Spleen (tissue), 7 donors: ENCODE data around the gene AGBL1.
"Not testable (repeated sequence)": the region's sequence is repeated elsewhere in the genome, so short reads cannot be mapped to it uniquely, and the experiment has no call there.

Experiments
- POLR2A ChIP-seq, 3 donors: fragments of 450-650 bp; IDR thresholded peaks; one replicate each; pipeline ENCODE4 v1.5.1; 2017; ENCODE audit warnings: antibody characterized with exemption in 3 of 3, mild to moderate bottlenecking in 1 of 3
- TF ChIP-seq, protein P1 (sequence below), 11 experiments: fragments of 200-600 bp in 7 of 11; fragments of 450-650 bp in 4 of 11; sonication (generic) in 4 of 11; IDR thresholded peaks in 8 of 11; conservative IDR thresholded peaks in 3 of 11; 1 replicate in 7 of 11; 2 replicates in 4 of 11; pipeline versions ENCODE4 v1.4.0 to v1.8.0; 2016 to 2021; ENCODE audit warnings: antibody characterized with exemption in 11 of 11, inconsistent platforms in 4 of 11, mild to moderate bottlenecking in 1 of 11
- donor health status: DM: no; HTN: no; CAD: no; lungs with moderate emphysema.
- donor health status: DM: no; HTN: no; CAD: no.
- donor health status: DM: no; HTN: no; CAD: no.

DNA sequence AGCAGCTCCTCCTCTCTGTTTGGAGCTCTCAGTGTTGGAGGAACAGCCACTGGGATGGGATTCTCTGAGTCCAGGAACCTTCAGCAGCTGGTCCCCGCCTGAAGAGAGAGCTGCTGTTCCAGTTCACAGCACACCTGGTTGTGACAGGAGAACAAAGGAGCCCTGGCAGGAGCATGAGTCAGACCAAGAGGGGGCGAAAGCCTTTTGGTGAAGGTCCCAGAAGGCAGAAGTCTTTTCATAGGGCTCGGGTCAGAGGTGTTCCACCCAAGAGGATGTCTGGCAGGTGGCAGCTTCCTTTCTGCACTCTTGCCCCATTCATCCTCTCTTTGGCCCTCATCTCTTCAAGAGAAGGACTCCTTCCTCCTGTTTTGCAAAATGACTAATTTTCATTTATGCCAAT is 799.2 kb downstream of the AGBL1 start:
- TF ChIP-seq, protein P1, sequence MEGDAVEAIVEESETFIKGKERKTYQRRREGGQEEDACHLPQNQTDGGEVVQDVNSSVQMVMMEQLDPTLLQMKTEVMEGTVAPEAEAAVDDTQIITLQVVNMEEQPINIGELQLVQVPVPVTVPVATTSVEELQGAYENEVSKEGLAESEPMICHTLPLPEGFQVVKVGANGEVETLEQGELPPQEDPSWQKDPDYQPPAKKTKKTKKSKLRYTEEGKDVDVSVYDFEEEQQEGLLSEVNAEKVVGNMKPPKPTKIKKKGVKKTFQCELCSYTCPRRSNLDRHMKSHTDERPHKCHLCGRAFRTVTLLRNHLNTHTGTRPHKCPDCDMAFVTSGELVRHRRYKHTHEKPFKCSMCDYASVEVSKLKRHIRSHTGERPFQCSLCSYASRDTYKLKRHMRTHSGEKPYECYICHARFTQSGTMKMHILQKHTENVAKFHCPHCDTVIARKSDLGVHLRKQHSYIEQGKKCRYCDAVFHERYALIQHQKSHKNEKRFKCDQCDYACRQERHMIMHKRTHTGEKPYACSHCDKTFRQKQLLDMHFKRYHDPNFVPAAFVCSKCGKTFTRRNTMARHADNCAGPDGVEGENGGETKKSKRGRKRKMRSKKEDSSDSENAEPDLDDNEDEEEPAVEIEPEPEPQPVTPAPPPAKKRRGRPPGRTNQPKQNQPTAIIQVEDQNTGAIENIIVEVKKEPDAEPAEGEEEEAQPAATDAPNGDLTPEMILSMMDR (IDR thresholded peaks at IDR 0.05 in 8 of 11, conservative IDR thresholded peaks at IDR 0.05 in 3 of 11) = not testable (repeated sequence)
- TF ChIP-seq POLR2A (IDR thresholded peaks at IDR 0.05) = not testable (repeated sequence)
